ENCODE measurements around the gene CAPN9.

DNA sequence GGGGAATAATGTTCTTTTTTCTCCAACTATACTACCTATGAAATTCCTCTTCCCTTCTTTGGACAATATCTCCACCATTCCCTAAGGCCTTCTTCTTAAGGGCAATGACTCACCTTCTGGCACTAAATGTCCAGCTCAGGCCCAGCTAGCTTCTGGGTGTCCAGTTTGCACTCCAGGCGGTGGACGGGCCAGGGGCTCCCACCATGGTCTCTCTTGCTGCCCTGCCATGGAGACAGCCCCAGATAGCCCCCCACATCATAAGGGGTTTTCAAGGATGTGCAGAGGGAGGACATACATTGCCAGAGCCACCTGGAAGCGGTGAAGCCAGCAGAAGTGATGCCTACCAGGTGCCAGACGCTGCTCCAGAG is 77.3 kb downstream of the CAPN9 start:
- TF ChIP-seq, protein P1, sequence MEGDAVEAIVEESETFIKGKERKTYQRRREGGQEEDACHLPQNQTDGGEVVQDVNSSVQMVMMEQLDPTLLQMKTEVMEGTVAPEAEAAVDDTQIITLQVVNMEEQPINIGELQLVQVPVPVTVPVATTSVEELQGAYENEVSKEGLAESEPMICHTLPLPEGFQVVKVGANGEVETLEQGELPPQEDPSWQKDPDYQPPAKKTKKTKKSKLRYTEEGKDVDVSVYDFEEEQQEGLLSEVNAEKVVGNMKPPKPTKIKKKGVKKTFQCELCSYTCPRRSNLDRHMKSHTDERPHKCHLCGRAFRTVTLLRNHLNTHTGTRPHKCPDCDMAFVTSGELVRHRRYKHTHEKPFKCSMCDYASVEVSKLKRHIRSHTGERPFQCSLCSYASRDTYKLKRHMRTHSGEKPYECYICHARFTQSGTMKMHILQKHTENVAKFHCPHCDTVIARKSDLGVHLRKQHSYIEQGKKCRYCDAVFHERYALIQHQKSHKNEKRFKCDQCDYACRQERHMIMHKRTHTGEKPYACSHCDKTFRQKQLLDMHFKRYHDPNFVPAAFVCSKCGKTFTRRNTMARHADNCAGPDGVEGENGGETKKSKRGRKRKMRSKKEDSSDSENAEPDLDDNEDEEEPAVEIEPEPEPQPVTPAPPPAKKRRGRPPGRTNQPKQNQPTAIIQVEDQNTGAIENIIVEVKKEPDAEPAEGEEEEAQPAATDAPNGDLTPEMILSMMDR (IDR thresholded peaks at IDR 0.05), result no peak
- no peak for TF ChIP-seq POLR2A (IDR thresholded peaks at IDR 0.05)

Data from gastroesophageal sphincter (tissue), 3 donors.